HL-60 (cell line): Measurements from ENCODE around the gene CH25H.

Experiments used
- DNase-seq, 2 experiments: peaks; one replicate each; pipeline ENCODE4 v3.0.0-alpha.2; 2010 to 2020; ENCODE audit warnings: low read depth in 1 of 2, low spot score in 1 of 2
- H3K27ac ChIP-seq: fragments of 250-450 bp; sonication (Bioruptor Pico); replicated peaks from 2 replicates; pipeline ENCODE4 v1.5.1; 2020; ENCODE audit warnings: mild to moderate bottlenecking, moderate library complexity
- H3K27me3 ChIP-seq: fragments of 250-450 bp; sonication (Bioruptor Pico); 2 replicates; pipeline ENCODE4 v1.5.1; 2021; ENCODE audit warnings: mild to moderate bottlenecking, moderate library complexity; ENCODE audit not compliant: insufficient read depth, poor library complexity, severe bottlenecking
- H3K4me3 ChIP-seq: replicated peaks from 2 replicates; pipeline ENCODE4 v1.5.1; 2011; ENCODE audit warnings: mild to moderate bottlenecking, control low read depth, low read length; ENCODE audit not compliant: insufficient read depth
- CTCF ChIP-seq: IDR thresholded peaks from one replicate; pipeline ENCODE4 v1.5.1; 2011; ENCODE audit warnings: low read length, control low read depth, inconsistent platforms; ENCODE audit not compliant: insufficient read depth
- GABPA ChIP-seq: IDR thresholded peaks from 2 replicates; pipeline ENCODE4 v1.6.1; 2012; ENCODE audit warnings: low read depth
- POLR2AphosphoS5 ChIP-seq: IDR thresholded peaks from 2 replicates; pipeline ENCODE4 v1.6.1; 2012; ENCODE audit warnings: low read depth
- REST ChIP-seq: IDR thresholded peaks from 2 replicates; pipeline ENCODE4 v1.6.1; 2012; ENCODE audit warnings: low read depth; ENCODE audit not compliant: insufficient replicate concordance
- SPI1 ChIP-seq: IDR thresholded peaks from 2 replicates; pipeline ENCODE4 v1.6.1; 2012; ENCODE audit warnings: low read depth, mild to moderate bottlenecking, borderline replicate concordance

Gene CH25H

GRCh38 chr10:89215511-89215910 is 8.4 kb upstream of the CH25H start:
- TF ChIP-seq GABPA = no peak
- no peak for TF ChIP-seq SPI1
- TF ChIP-seq CTCF = no peak
- no peak for TF ChIP-seq REST
- no peak for TF ChIP-seq POLR2AphosphoS5
- H3K27ac ChIP-seq = no peak overlapping the region
- H3K27me3 ChIP-seq = no peaks in the 10 kb centered on the region
- no peak for DNase-seq
- H3K4me3 ChIP-seq = no peak overlapping the region

- H3K27ac ChIP-seq = no peak overlapping the region
- TF ChIP-seq CTCF (no peak), SPI1 (no peak), POLR2AphosphoS5 (no peak), REST (no peak), GABPA (no peak)
Measured at GRCh38 chr10:89214566-89215165, 7.5 kb upstream of the CH25H start.

GRCh38 chr10:89213191-89213808 is 6.2 kb upstream of the CH25H start:
- TF ChIP-seq POLR2AphosphoS5 (no peak), GABPA (no peak), CTCF (peak; percentile 15), SPI1 (no peak), REST (no peak)
- DNase-seq = peak in 1 of 2 experiments; percentile 16
- H3K27ac ChIP-seq = no peak overlapping the region
- no peak overlapping the region for H3K4me3 ChIP-seq
- H3K27me3 ChIP-seq = peaks cover 12% of the 10 kb centered on the region

More at GRCh38 chr10:89214566-89215165, 7.5 kb upstream of the CH25H start:
- Histone ChIP-seq H3K4me3 (no peak overlapping the region), H3K27me3 (no peaks in the 10 kb centered on the region)
- no peak for DNase-seq
